ENCODE measurements around the gene BRD2.

The BRD2 gene

GRCh38 chr6:32993363-32993973 lies 25.1 kb downstream of the BRD2 start:
- DNase-seq (ENCODE audit: low read depth), result no peak

- no peak for DNase-seq (ENCODE audit: low read depth)
These were observed 27.1 kb downstream of the BRD2 start for GRCh38 chr6:32995448-32995847.

- no peak for DNase-seq (ENCODE audit: low read depth)
These were observed 31.7 kb downstream of the BRD2 start for GRCh38 chr6:33000055-33000454.

GRCh38 chr6:33001685-33002084 lies 33.3 kb downstream of the BRD2 start:
- no peak for DNase-seq (ENCODE audit: low read depth)

- DNase-seq (ENCODE audit: low read depth), result no peak
These were observed 36.5 kb downstream of the BRD2 start for GRCh38 chr6:33004940-33005339.

- DNase-seq (ENCODE audit: low read depth), result no peak
These were observed 39.5 kb downstream of the BRD2 start for GRCh38 chr6:33007831-33008400.

GRCh38 chr6:33008944-33009861 lies 40.8 kb downstream of the BRD2 start, which contains the start of gene HLA-DOA:
TSS of gene HLA-DOA (minus strand) at chr6:33009591.
- no peak for DNase-seq (ENCODE audit: low read depth)

- no peak for DNase-seq (ENCODE audit: low read depth)
These were observed 42.0 kb downstream of the BRD2 start for GRCh38 chr6:33010356-33010755.

- DNase-seq (ENCODE audit: low read depth), result no peak
These were observed 45.2 kb downstream of the BRD2 start for GRCh38 chr6:33013608-33014007.

GRCh38 chr6:33014841-33015634 lies 46.6 kb downstream of the BRD2 start:
- DNase-seq (ENCODE audit: low read depth), result no peak

GRCh38 chr6:33015798-33016197 lies 47.4 kb downstream of the BRD2 start:
- no peak for DNase-seq (ENCODE audit: low read depth)

- DNase-seq (ENCODE audit: low read depth), result no peak
These were observed 48.6 kb downstream of the BRD2 start for GRCh38 chr6:33017018-33017417.

- DNase-seq (ENCODE audit: low read depth), result no peak
These were observed 49.4 kb downstream of the BRD2 start for GRCh38 chr6:33017694-33018353.

- DNase-seq (ENCODE audit: low read depth), result no peak
These were observed 50.0 kb downstream of the BRD2 start for GRCh38 chr6:33018418-33018817.

GRCh38 chr6:33018904-33019303 lies 50.5 kb downstream of the BRD2 start:
- DNase-seq (ENCODE audit: low read depth), result no peak

GRCh38 chr6:33019372-33019771 lies 51.0 kb downstream of the BRD2 start:
- no peak for DNase-seq (ENCODE audit: low read depth)

GRCh38 chr6:33021917-33022316 lies 53.5 kb downstream of the BRD2 start:
- DNase-seq (ENCODE audit: low read depth), result no peak

GRCh38 chr6:33023536-33023935 lies 55.1 kb downstream of the BRD2 start:
- no peak for DNase-seq (ENCODE audit: low read depth)

GRCh38 chr6:33024521-33024920 lies 56.1 kb downstream of the BRD2 start:
- DNase-seq (ENCODE audit: low read depth), result no peak

- DNase-seq (ENCODE audit: low read depth), result no peak
These were observed 59.9 kb downstream of the BRD2 start for GRCh38 chr6:33028220-33028849.
